NCI-H1436 (cell line): ENCODE data around the gene TBCEL.
"Not testable (repeated sequence)": the region's sequence is repeated elsewhere in the genome, so short reads cannot be mapped to it uniquely, and the experiment has no call there.

Experiments
- DNase-seq: peaks from one replicate; lab custom pipeline; 2025; lab: John Stamatoyannopoulos, UW

TBCEL gene

GRCh38 chr11:121105481-121106195 is 81.7 kb downstream of the TBCEL start:
- no peak for DNase-seq

GRCh38 chr11:121106812-121107211 is 82.9 kb downstream of the TBCEL start:
- DNase-seq = peak; percentile 38

GRCh38 chr11:121108413-121108812 is 84.5 kb downstream of the TBCEL start:
- no peak for DNase-seq

- no peak for DNase-seq
Observed at GRCh38 chr11:121109471-121109870, 85.6 kb downstream of the TBCEL start.

- DNase-seq = no peak
Observed at GRCh38 chr11:121109916-121110586, 86.1 kb downstream of the TBCEL start.

- no peak for DNase-seq
Observed at GRCh38 chr11:121110871-121111724, 87.2 kb downstream of the TBCEL start.

- DNase-seq = peak; percentile 36
Observed at GRCh38 chr11:121112498-121113455, 88.9 kb downstream of the TBCEL start.

- no peak for DNase-seq
Observed at GRCh38 chr11:121113611-121114010, 89.7 kb downstream of the TBCEL start.

GRCh38 chr11:121115024-121115423 is 91.1 kb downstream of the TBCEL start:
- not testable (repeated sequence) for DNase-seq

- no peak for DNase-seq
Observed at GRCh38 chr11:121117788-121118187, 93.9 kb downstream of the TBCEL start.

- DNase-seq = no peak
Observed at GRCh38 chr11:121119440-121119839, 95.5 kb downstream of the TBCEL start.

GRCh38 chr11:121122328-121122727 is 98.4 kb downstream of the TBCEL start:
- DNase-seq = no peak

GRCh38 chr11:121123496-121124069 is 99.7 kb downstream of the TBCEL start:
- no peak for DNase-seq

- DNase-seq = no peak
Observed at GRCh38 chr11:121127809-121128208, 103.9 kb downstream of the TBCEL start.

GRCh38 chr11:121129362-121130340 is 105.7 kb downstream of the TBCEL start:
- no peak for DNase-seq

GRCh38 chr11:121131656-121132055 is 107.8 kb downstream of the TBCEL start:
- DNase-seq = no peak

- DNase-seq = no peak
Observed at GRCh38 chr11:121132211-121132976, 108.5 kb downstream of the TBCEL start.

- DNase-seq = no peak
Observed at GRCh38 chr11:121134741-121135312, 110.9 kb downstream of the TBCEL start.

GRCh38 chr11:121137005-121137404 is 113.1 kb downstream of the TBCEL start:
- no peak for DNase-seq
